Mesothelial cell of epicardium (in vitro differentiated cells): ENCODE data around the gene SERTAD4. TPM values are rescaled to one million over a fixed set of nuclear protein-coding genes. Genes with fewer than 3 reads are reported as not detected.

Experiments
- DNase-seq, 2 experiments: peaks; one replicate each; pipeline ENCODE4 v3.0.0; 2021; ENCODE audit warnings: low spot score in 2 of 2; ENCODE audit not compliant: unreplicated experiment in 2 of 2
- H3K27ac Mint-ChIP-seq: 2 replicates; pipeline ENCODE4 v1.8.0; 2021; ENCODE audit warnings: mixed read lengths
- H3K27me3 Mint-ChIP-seq: 2 replicates; pipeline ENCODE4 v1.8.0; 2021; ENCODE audit warnings: low read depth, mixed read lengths
- H3K36me3 Mint-ChIP-seq: 2 replicates; pipeline ENCODE4 v1.8.0; 2021; ENCODE audit warnings: mixed read lengths
- H3K4me1 Mint-ChIP-seq: 2 replicates; pipeline ENCODE4 v1.8.0; 2021; ENCODE audit warnings: mixed read lengths
- H3K4me3 Mint-ChIP-seq: 2 replicates; pipeline ENCODE4 v1.8.0; 2021; ENCODE audit warnings: mild to moderate bottlenecking, moderate library complexity, mixed read lengths
- H3K9me3 Mint-ChIP-seq: 2 replicates; pipeline ENCODE4 v1.8.0; 2021; ENCODE audit warnings: mixed read lengths
- total RNA-seq: library from RNA; stranded (reverse); gene quantifications from 3 replicates; pipeline ENCODE4 v1.2.1, GENCODE V29; 2021
- TF ChIP-seq, protein P1 (sequence below): fragments of 200-600 bp; sonication (generic); IDR thresholded peaks from one replicate; pipeline ENCODE4 v1.5.0; 2021; ENCODE audit warnings: antibody characterized with exemption; ENCODE audit not compliant: unreplicated experiment

Gene SERTAD4
- total RNA-seq, 1 donor from 2014 or later, result 7.4 TPM

- Mint-ChIP-seq H3K27me3 (peaks cover 8% of the 10 kb centered on the region), H3K27ac (no peak overlapping the region), H3K4me3 (no peak overlapping the region), H3K36me3 (peaks cover 5% of the 10 kb centered on the region), H3K4me1 (peaks cover 2% of the 10 kb centered on the region), H3K9me3 (peaks cover 25% of the 10 kb centered on the region)
- TF ChIP-seq, protein P1, sequence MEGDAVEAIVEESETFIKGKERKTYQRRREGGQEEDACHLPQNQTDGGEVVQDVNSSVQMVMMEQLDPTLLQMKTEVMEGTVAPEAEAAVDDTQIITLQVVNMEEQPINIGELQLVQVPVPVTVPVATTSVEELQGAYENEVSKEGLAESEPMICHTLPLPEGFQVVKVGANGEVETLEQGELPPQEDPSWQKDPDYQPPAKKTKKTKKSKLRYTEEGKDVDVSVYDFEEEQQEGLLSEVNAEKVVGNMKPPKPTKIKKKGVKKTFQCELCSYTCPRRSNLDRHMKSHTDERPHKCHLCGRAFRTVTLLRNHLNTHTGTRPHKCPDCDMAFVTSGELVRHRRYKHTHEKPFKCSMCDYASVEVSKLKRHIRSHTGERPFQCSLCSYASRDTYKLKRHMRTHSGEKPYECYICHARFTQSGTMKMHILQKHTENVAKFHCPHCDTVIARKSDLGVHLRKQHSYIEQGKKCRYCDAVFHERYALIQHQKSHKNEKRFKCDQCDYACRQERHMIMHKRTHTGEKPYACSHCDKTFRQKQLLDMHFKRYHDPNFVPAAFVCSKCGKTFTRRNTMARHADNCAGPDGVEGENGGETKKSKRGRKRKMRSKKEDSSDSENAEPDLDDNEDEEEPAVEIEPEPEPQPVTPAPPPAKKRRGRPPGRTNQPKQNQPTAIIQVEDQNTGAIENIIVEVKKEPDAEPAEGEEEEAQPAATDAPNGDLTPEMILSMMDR, result no peak
- DNase-seq, result no peak
Measured at GRCh38 chr1:210280221-210280620, 47.6 kb downstream of the SERTAD4 start.

GRCh38 chr1:210288116-210288515 is 55.5 kb downstream of the SERTAD4 start:
- no peaks in the 10 kb centered on the region for H3K36me3 Mint-ChIP-seq
- H3K4me1 Mint-ChIP-seq, result peaks cover 18% of the 10 kb centered on the region
- H3K9me3 Mint-ChIP-seq, result no peaks in the 10 kb centered on the region
- H3K27me3 Mint-ChIP-seq, result peaks cover 9% of the 10 kb centered on the region
- TF ChIP-seq, protein P1, result no peak
- H3K27ac Mint-ChIP-seq, result no peak overlapping the region
- no peak overlapping the region for H3K4me3 Mint-ChIP-seq
- DNase-seq, result no peak

DNA sequence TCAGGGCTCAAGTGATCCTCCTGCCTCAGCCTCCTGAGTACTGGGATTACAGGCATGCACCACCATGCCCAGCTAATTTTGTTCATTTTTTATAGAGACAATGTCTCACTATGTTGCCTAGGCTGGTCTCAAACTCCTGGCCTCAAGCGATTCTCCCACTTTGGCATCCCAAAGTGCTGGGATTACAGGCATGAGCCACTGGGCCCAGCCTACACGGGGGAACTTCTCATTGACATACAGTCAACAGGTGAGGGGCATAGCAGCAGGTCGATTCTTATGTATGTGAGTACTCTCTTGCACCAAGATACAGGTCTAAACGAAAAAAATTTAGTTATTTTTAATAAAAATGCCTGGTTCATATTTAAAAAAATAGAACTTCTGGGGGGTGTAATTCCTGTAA is 56.7 kb downstream of the SERTAD4 start:
- no peak for DNase-seq
- Mint-ChIP-seq H3K36me3 (no peaks in the 10 kb centered on the region), H3K4me3 (no peak overlapping the region), H3K9me3 (no peaks in the 10 kb centered on the region), H3K27ac (no peak overlapping the region), H3K27me3 (peaks cover 8% of the 10 kb centered on the region), H3K4me1 (peaks cover 24% of the 10 kb centered on the region)
- TF ChIP-seq, protein P1, result no peak

DNA sequence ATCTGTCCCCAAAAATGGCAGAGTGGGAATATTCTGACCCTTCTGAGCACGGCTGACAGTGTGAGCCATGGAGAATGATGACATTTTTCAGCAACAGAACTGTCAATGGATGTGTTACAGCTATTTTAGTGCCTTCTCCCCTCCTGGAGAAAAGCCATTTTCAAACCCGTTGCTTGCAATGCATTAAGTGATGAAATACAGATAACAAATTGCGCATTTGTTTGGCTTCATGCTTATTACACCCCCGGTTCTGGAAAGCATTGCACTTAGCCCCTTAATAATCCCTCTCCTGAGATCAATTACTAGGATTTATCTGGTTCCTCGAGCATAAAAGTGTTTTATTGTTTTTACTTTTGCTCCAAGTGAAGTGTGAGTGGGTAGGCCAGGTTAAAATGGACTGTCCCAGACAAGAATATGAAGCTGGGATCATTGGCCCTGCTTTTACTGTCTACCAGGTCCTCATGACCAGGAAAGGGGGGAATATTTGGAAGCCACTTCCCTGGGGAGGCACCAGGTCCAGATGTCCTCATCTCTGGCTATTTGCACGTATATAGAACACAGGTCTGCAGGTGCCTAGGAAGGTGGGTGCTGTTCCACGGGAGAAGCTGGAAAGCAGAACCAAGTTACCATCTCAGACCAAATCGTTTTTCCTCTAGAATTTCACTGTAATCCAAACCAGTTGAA is 58.6 kb downstream of the SERTAD4 start:
- no peaks in the 10 kb centered on the region for H3K36me3 Mint-ChIP-seq
- no peaks in the 10 kb centered on the region for H3K27me3 Mint-ChIP-seq
- peak overlapping the region; percentile 94 for H3K27ac Mint-ChIP-seq
- H3K9me3 Mint-ChIP-seq, result no peaks in the 10 kb centered on the region
- H3K4me3 Mint-ChIP-seq, result no peak overlapping the region
- H3K4me1 Mint-ChIP-seq, result peaks cover 42% of the 10 kb centered on the region
- no peak for DNase-seq
- TF ChIP-seq, protein P1, result no peak

- H3K27me3 Mint-ChIP-seq, result no peaks in the 10 kb centered on the region
- H3K27ac Mint-ChIP-seq, result peak overlapping the region; percentile 94
- peaks cover 42% of the 10 kb centered on the region for H3K4me1 Mint-ChIP-seq
- TF ChIP-seq, protein P1, result no peak
- no peaks in the 10 kb centered on the region for H3K9me3 Mint-ChIP-seq
- H3K4me3 Mint-ChIP-seq, result peak overlapping the region; percentile 66
- H3K36me3 Mint-ChIP-seq, result no peaks in the 10 kb centered on the region
- peak; percentile 31 to 69 for DNase-seq
Measured at GRCh38 chr1:210291786-210292230, 59.2 kb downstream of the SERTAD4 start.
